AG10803 (cell line): ENCODE measurements around the gene OR10G8.

Source experiments
- DNase-seq: peaks from one replicate; pipeline ENCODE4 v3.0.0; 2010; ENCODE audit warnings: low read depth
- H3K4me3 ChIP-seq: 2 replicates; pipeline ENCODE4 v1.5.1; 2011; ENCODE audit warnings: mild to moderate bottlenecking, low read length, control low read depth
- CTCF ChIP-seq: conservative IDR thresholded peaks from 2 replicates; pipeline ENCODE4 v1.5.1; 2011; ENCODE audit warnings: mild to moderate bottlenecking, low read length, control low read depth, inconsistent platforms

OR10G8 gene

GRCh38 chr11:124069429-124070401, 43.1 kb downstream of the OR10G8 start:
- peak; percentile 45 for DNase-seq
- peak; percentile 75 for TF ChIP-seq CTCF
- H3K4me3 ChIP-seq = peak overlapping the region; percentile 56

- DNase-seq = peak; percentile 79
- peak; percentile 81 for TF ChIP-seq CTCF
- H3K4me3 ChIP-seq = no peak overlapping the region
Observed at GRCh38 chr11:124070915-124071622, 44.5 kb downstream of the OR10G8 start.

GRCh38 chr11:124071623-124071948, 45.0 kb downstream of the OR10G8 start:
- H3K4me3 ChIP-seq = no peak overlapping the region
- TF ChIP-seq CTCF = no peak
- no peak for DNase-seq

GRCh38 chr11:124072147-124072546, 45.5 kb downstream of the OR10G8 start:
- no peak overlapping the region for H3K4me3 ChIP-seq
- no peak for TF ChIP-seq CTCF
- no peak for DNase-seq

GRCh38 chr11:124074554-124074953, 48.0 kb downstream of the OR10G8 start:
- DNase-seq = no peak
- no peak for TF ChIP-seq CTCF

GRCh38 chr11:124075492-124075840, 48.9 kb downstream of the OR10G8 start:
- DNase-seq = no peak
- TF ChIP-seq CTCF = no peak
- H3K4me3 ChIP-seq = no peak overlapping the region

More at GRCh38 chr11:124074554-124074953, 48.0 kb downstream of the OR10G8 start:
- H3K4me3 ChIP-seq = no peak overlapping the region
